CD4-positive, alpha-beta memory T cell (primary cell): Measurements from ENCODE around the gene EFCC1. TPM values are rescaled to one million over a fixed set of nuclear protein-coding genes. Genes with fewer than 3 reads are reported as not detected.

Experiments used
- CTCF ChIA-PET: fragments of 350-600 bp; sonication (Branson Sonifier 250); formaldehyde crosslinking; loops from one replicate; lab custom pipeline; 2021; ENCODE audit warnings: inconsistent platforms; ENCODE audit not compliant: partially characterized antibody; lab: Charles Lee
- POLR2A ChIA-PET: fragments of 350-600 bp; sonication (Branson Sonifier 250); formaldehyde crosslinking; loops from one replicate; lab custom pipeline; 2021; ENCODE audit not compliant: partially characterized antibody; lab: Charles Lee
- DNase-seq, 5 donors: peaks; one replicate each; pipeline versions ENCODE4 v3.0.0 to v3.0.0-alpha.2; 2020 to 2022; ENCODE audit warnings: mixed read lengths in 1 of 5
- H3K27ac ChIP-seq: one replicate; pipeline ENCODE4 v1.7.0; 2013; ENCODE audit warnings: low read depth, low read length
- H3K27me3 ChIP-seq: 2 replicates; pipeline ENCODE4 v1.7.0; 2013; ENCODE audit warnings: mild to moderate bottlenecking, low read length, moderate library complexity; ENCODE audit not compliant: insufficient read depth
- H3K36me3 ChIP-seq: 2 replicates; pipeline ENCODE4 v1.7.0; 2013; ENCODE audit warnings: mild to moderate bottlenecking, low read length, moderate library complexity; ENCODE audit not compliant: insufficient read depth
- H3K4me1 ChIP-seq: 2 replicates; pipeline ENCODE4 v1.7.0; 2013; ENCODE audit warnings: mild to moderate bottlenecking, low read length, moderate library complexity; ENCODE audit not compliant: insufficient read depth
- H3K4me3 ChIP-seq, 2 donors: one replicate each; pipeline ENCODE4 v1.7.0; 2013; ENCODE audit warnings: low read length in 2 of 2, mild to moderate bottlenecking in 1 of 2
- H3K9me3 ChIP-seq, 2 donors: one replicate each; pipeline ENCODE4 v1.7.0; 2013; ENCODE audit warnings: low read length in 2 of 2, control low read depth in 1 of 2; ENCODE audit not compliant: control insufficient read depth in 1 of 2
- H3K27ac Mint-ChIP-seq, 7 donors: one replicate each; pipeline ENCODE4 v1.8.0; 2020 to 2021; ENCODE audit warnings: mixed read lengths in 7 of 7, mild to moderate bottlenecking in 6 of 7, inconsistent platforms in 3 of 7, moderate library complexity in 3 of 7
- H3K27me3 Mint-ChIP-seq, 2 donors: one replicate each; pipeline ENCODE4 v1.8.0; 2020 to 2021; ENCODE audit warnings: mixed read lengths in 2 of 2
- H3K36me3 Mint-ChIP-seq, 2 donors: one replicate each; pipeline ENCODE4 v1.8.0; 2020 to 2021; ENCODE audit warnings: mixed read lengths in 2 of 2, inconsistent platforms in 1 of 2, mild to moderate bottlenecking in 1 of 2
- H3K4me1 Mint-ChIP-seq, 4 donors: one replicate each; pipeline ENCODE4 v1.8.0; 2020 to 2021; ENCODE audit warnings: mixed read lengths in 4 of 4, mild to moderate bottlenecking in 1 of 4
- H3K4me3 Mint-ChIP-seq, 8 donors: one replicate each; pipeline ENCODE4 v1.8.0; 2020 to 2021; ENCODE audit warnings: mixed read lengths in 8 of 8, mild to moderate bottlenecking in 7 of 8, moderate library complexity in 6 of 8, inconsistent platforms in 3 of 8
- H3K9me3 Mint-ChIP-seq, 8 donors: one replicate each; pipeline ENCODE4 v1.8.0; 2020 to 2021; ENCODE audit warnings: mixed read lengths in 8 of 8, mild to moderate bottlenecking in 5 of 8, inconsistent platforms in 3 of 8, moderate library complexity in 1 of 8
- intact Hi-C: fragments of 100-400 bp; cut with micrococcal nuclease; formaldehyde crosslinking; loops from one replicate; pipeline ENCODE4 v1.15.1; 2023
- polyA plus RNA-seq, 2 donors: library from polyadenylated mRNA; unstranded; fragments of 300-500 nt; fragmentation: Illumina TruSeq; gene quantifications; one replicate each; pipeline ENCODE4 v1.2.3, GENCODE V29; 2021
- total RNA-seq, 2 experiments: library from RNA; stranded (reverse); gene quantifications; one replicate each; pipeline ENCODE4 v1.2.3, GENCODE V29; 2021

Gene EFCC1, protein sequence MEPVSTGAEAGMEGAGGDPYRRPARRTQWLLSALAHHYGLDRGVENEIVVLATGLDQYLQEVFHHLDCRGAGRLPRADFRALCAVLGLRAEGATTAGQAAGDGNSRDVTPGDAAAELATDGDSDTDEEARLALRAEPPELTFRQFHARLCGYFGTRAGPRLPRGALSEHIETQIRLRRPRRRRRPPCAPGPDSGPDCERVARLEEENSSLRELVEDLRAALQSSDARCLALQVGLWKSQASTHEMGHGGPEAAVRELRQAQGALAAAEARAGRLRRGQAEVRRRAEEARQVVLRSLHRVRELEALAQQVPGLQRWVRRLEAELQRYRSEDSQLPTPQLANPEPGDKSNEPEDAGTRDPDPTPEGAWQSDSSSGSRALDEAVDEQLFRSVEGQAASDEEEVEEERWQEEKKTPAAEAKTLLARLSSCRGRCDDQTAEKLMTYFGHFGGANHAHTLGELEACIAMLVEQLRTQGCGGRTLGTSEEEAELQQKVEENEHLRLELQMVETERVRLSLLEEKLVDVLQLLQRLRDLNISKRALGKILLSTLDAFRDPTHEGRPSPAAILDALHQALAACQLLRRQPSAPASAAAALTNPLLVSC
- total RNA-seq (not detected), polyA plus RNA-seq (not detected)

DNA sequence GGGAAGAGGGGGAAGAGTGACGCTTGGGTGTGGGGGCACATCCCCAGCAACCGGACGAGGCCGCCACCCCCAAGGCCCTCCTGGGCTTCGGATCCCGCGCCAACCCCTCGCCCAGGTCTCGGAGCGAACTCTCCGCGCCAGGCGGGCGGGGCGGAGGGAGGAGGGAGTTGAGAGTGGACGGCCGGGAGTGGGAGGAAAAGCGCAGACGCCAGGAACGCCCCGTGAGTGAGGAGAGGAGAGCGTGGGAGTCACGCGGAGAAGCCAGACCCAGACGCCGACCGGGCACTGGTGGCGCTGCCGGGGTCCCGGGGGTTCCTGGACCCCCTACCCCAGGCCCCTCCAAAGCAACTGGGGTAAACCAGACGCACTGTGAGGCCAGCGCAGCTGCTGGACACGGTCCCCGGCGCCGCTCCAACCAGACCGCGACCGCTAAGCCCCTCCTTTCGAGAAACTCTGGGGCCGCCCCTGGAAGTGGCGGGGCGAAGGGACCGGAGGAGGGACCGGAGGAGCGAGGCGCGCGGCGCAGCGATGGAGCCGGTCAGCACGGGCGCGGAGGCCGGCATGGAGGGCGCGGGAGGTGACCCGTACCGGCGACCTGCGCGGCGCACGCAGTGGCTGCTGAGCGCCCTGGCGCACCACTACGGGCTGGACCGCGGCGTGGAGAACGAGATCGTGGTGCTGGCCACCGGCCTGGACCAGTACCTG lies at the start of gene EFCC1:
Gene EFCC1 (plus strand): TSS at position 204 of the 705 bp plus-strand sequence. CDS start 325 bp downstream, at position 529.
- Histone ChIP-seq H3K4me1 (peaks cover 36% of the 10 kb centered on the region), H3K9me3 (no peaks in the 10 kb centered on the region), H3K36me3 (no peaks in the 10 kb centered on the region), H3K27me3 (peaks cover 25% of the 10 kb centered on the region), H3K4me3 (no peak within 1 kb of the TSS), H3K27ac (no peak within 1 kb of the TSS)
- peaks cover 20 to 47% (median 31%) of the 10 kb centered on the region in 4 donors for H3K4me1 Mint-ChIP-seq
- peaks cover 0 to 2% (median 0%) of the 10 kb centered on the region in 8 donors for H3K9me3 Mint-ChIP-seq
- intact Hi-C loops: no loop called here
- peak within 1 kb of the TSS; percentile 46 to 73 (median 66) for H3K4me3 Mint-ChIP-seq
- H3K27ac Mint-ChIP-seq: peak within 1 kb of the TSS in 1 of 7 donors; percentile 27
- CTCF ChIA-PET: interaction anchor here (0.6 to 8.4 kb wide), 5 partner anchors 14 to 136 kb away, joined by 3 to 148 read pairs (median 24); no protein-coding TSS in a partner anchor
- no peak for DNase-seq
- POLR2A ChIA-PET: interaction anchor here (0.6 to 6.7 kb wide), 4 partner anchors 12 to 1410 kb away, joined by 3 to 110 read pairs (median 11); no protein-coding TSS in a partner anchor
- H3K27me3 Mint-ChIP-seq: peaks cover 22 to 27% of the 10 kb centered on the region in 2 donors
- H3K36me3 Mint-ChIP-seq: no peaks in the 10 kb centered on the region

DNA sequence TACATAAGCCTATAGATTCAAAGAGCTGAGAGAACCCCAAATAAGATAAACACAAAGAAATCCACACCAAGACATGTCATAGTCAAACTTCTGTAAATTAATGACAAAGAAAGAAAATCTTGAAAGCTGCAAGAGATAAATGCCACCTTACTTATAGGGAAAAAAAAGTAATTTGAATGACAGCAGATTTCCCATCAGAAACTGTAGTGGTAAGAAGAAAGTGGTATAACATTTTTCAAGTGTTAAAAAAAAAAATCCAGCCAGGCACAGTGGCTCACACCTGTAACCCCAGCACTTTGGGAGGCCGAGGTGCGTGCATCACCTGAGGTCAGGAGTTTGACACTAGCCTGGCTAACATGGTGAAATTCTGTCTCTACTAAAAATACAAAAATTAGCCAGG lies 44.7 kb upstream of the EFCC1 start:
- peaks cover 0 to 3% of the 10 kb centered on the region in 2 donors for H3K36me3 Mint-ChIP-seq
- peaks cover 1 to 4% of the 10 kb centered on the region in 2 donors for H3K27me3 Mint-ChIP-seq
- Histone ChIP-seq H3K4me1 (no peaks in the 10 kb centered on the region), H3K4me3 (no peak overlapping the region), H3K9me3 (no peaks in the 10 kb centered on the region), H3K36me3 (no peaks in the 10 kb centered on the region), H3K27ac (no peak overlapping the region), H3K27me3 (no peaks in the 10 kb centered on the region)
- H3K9me3 Mint-ChIP-seq: peaks cover 0 to 6% (median 3%) of the 10 kb centered on the region in 8 donors
- no peaks in the 10 kb centered on the region for H3K4me1 Mint-ChIP-seq
- ChIA-PET POLR2A (no interaction called here), CTCF (no interaction called here)
- intact Hi-C loops: no loop called here
- no peak overlapping the region for H3K4me3 Mint-ChIP-seq
- no peak overlapping the region for H3K27ac Mint-ChIP-seq
- DNase-seq: no peak

DNA sequence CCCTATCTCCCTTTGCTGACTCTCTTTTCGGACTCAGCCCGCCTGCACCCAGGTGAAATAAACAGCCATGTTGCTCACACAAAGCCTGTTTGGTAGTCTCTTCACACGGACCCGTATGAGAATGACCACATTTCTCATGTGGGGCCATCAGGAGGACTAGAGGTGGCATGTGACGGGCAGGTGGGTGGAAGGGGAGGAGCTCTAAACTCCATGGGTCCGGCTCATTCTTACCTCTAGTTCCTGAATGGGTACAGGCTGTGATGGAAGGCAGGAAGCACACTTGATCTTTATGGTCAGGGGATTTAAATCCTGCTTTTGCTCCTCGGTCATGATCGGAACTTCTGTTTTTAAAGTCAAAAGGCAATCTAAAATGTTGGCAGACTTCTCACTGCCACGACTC lies 35.8 kb upstream of the EFCC1 start:
- H3K4me3 ChIP-seq: no peak overlapping the region
- Mint-ChIP-seq H3K27me3 (peaks cover 0 to 5% of the 10 kb centered on the region in 2 donors), H3K27ac (no peak overlapping the region), H3K9me3 (no peaks in the 10 kb centered on the region), H3K4me3 (peak overlapping the region in 1 of 8 donors; percentile 12), H3K4me1 (peaks cover 1 to 5% (median 3%) of the 10 kb centered on the region in 4 donors), H3K36me3 (no peaks in the 10 kb centered on the region)
- no peaks in the 10 kb centered on the region for H3K4me1 ChIP-seq
- no peak overlapping the region for H3K27ac ChIP-seq
- no peaks in the 10 kb centered on the region for H3K9me3 ChIP-seq
- intact Hi-C loops: no loop called here
- no peaks in the 10 kb centered on the region for H3K27me3 ChIP-seq
- CTCF ChIA-PET: interaction anchor here (1.2 to 7.8 kb wide), 3 partner anchors 9 to 280 kb away, joined by 3 to 191 read pairs (median 4); no protein-coding TSS in a partner anchor
- no peak for DNase-seq
- H3K36me3 ChIP-seq: no peaks in the 10 kb centered on the region
- POLR2A ChIA-PET: no interaction called here

DNA sequence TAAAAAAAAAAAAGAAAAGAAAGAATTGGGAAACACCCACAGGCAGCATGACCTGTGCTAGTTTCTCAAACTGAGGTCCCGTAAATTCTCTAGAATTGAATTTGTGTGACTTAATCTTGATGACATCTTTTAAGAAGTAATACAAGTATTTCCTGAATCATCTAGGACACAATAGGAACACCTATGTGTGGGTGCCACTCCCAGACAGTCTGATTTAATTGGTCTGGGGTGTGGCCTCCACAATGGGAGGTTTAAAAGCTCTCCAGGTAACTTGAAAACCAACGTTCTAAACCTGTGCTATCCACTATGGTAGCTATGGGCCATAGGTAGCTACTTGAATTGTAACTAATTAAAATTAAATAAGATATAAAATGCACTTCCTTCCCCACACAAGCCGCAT lies 35.3 kb upstream of the EFCC1 start:
- no peak for DNase-seq
- H3K4me3 ChIP-seq: no peak overlapping the region
- CTCF ChIA-PET: interaction anchor here (1.2 to 7.8 kb wide), 4 partner anchors 9 to 281 kb away, joined by 3 to 191 read pairs (median 4); no protein-coding TSS in a partner anchor
- POLR2A ChIA-PET: no interaction called here
- no peak overlapping the region for H3K27ac Mint-ChIP-seq
- no peaks in the 10 kb centered on the region for H3K27me3 ChIP-seq
- peaks cover 0 to 4% of the 10 kb centered on the region in 2 donors for H3K27me3 Mint-ChIP-seq
- no peaks in the 10 kb centered on the region for H3K9me3 ChIP-seq
- H3K4me3 Mint-ChIP-seq: no peak overlapping the region
- no peaks in the 10 kb centered on the region for H3K36me3 Mint-ChIP-seq
- no peaks in the 10 kb centered on the region for H3K36me3 ChIP-seq
- no peaks in the 10 kb centered on the region for H3K9me3 Mint-ChIP-seq
- H3K27ac ChIP-seq: no peak overlapping the region
- no peaks in the 10 kb centered on the region for H3K4me1 ChIP-seq
- intact Hi-C loops: no loop called here
- H3K4me1 Mint-ChIP-seq: peaks cover 1 to 6% (median 3%) of the 10 kb centered on the region in 4 donors

DNA sequence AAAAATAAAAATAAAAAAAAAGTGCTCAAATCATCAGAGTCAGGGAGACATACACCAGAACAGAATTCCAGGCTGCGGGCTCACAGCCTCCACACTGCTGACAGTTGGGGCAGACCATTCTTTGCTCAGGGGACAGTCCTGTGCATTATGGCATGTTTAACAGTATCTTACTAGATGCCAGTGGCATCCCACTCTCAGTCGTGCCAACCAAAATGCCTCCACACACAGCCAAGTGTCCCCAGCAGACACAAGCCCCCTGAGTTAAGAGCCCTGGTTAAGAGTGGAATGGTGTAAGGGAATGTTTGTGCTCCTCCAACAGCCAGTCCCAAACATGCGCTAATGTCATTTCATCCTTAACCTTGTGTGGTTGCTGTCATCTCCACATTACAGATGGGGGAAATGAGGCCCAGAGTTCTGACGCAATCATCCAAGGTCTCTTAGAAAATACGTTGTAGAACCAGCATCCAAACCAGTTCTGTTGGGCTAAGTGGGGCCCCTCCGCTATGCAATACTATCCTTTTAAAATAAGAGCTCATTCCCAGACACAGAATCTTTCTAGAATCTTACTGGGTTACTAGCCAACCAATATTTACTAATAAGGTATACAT lies 33.3 kb upstream of the EFCC1 start:
- CTCF ChIA-PET: interaction anchor here (0.6 to 7.8 kb wide), 7 partner anchors 48 to 792 kb away, joined by 3 to 253 read pairs (median 4); partner anchors contain the start of gene COPG1
- no peaks in the 10 kb centered on the region for H3K36me3 ChIP-seq
- H3K36me3 Mint-ChIP-seq: no peaks in the 10 kb centered on the region
- no peaks in the 10 kb centered on the region for H3K4me1 ChIP-seq
- H3K27me3 Mint-ChIP-seq: peaks cover 0 to 2% of the 10 kb centered on the region in 2 donors
- H3K9me3 ChIP-seq: no peaks in the 10 kb centered on the region
- no peaks in the 10 kb centered on the region for H3K27me3 ChIP-seq
- H3K4me3 Mint-ChIP-seq: no peak overlapping the region
- H3K27ac Mint-ChIP-seq: no peak overlapping the region
- no peak overlapping the region for H3K4me3 ChIP-seq
- POLR2A ChIA-PET: no interaction called here
- no peaks in the 10 kb centered on the region for H3K9me3 Mint-ChIP-seq
- H3K27ac ChIP-seq: no peak overlapping the region
- intact Hi-C loops: no loop called here
- no peak for DNase-seq
- peaks cover 1 to 6% (median 3%) of the 10 kb centered on the region in 4 donors for H3K4me1 Mint-ChIP-seq

DNA sequence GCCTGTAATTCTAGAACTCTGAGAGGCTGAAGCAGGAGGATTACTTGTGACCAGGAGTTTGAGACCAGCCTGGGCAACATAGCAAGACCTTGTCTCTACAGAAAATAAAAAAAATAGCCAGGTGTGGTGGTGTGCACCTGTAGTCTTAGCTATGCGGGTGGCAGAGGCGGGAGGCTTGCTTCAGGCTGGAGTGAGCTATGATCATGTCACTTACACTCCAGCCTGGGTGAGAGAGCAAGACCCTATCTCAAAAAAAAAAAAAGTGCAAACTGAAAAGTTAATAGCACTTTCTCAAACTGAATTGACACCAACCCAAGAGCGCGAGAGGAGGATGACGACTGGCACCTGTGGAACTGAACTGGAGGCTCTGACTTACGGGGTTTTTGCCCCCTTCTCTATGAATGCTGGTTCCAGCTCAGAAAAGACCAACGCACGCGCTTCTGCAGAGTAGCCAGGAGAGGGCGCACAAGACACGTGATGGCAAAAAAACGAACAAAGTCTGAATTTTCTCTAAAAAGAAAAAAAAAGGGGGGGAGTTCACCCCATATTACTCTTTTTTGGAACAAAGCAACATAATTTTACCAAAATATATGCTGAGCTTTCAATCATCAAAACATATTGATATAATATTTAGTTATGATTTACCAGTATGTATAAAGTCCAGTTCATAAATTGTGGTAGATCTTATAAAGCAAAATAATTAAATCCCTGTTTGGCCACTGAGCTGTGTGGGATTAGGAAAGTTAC lies 30.9 kb upstream of the EFCC1 start:
- peak; percentile 58 to 70 (median 62) for DNase-seq
- H3K27ac Mint-ChIP-seq: peak overlapping the region in 1 of 7 donors; percentile 19
- POLR2A ChIA-PET: interaction anchor here (0.7 to 3.0 kb wide), 11 partner anchors 24 to 346 kb away, joined by 3 to 35 read pairs (median 6); partner anchors contain the start of genes CFAP92 and COPG1
- H3K27ac ChIP-seq: no peak overlapping the region
- no peaks in the 10 kb centered on the region for H3K4me1 ChIP-seq
- no peaks in the 10 kb centered on the region for H3K36me3 Mint-ChIP-seq
- no peaks in the 10 kb centered on the region for H3K9me3 Mint-ChIP-seq
- CTCF ChIA-PET: interaction anchor here (0.8 to 7.8 kb wide), 84 partner anchors 10 to 468 kb away, joined by 3 to 253 read pairs (median 5); partner anchors contain the start of genes ACAD9, CFAP92, COPG1 and GP9
- H3K4me1 Mint-ChIP-seq: peaks cover 2 to 6% (median 3%) of the 10 kb centered on the region in 4 donors
- no peaks in the 10 kb centered on the region for H3K36me3 ChIP-seq
- intact Hi-C loops: loop anchor here (1.0 to 10.0 kb wide), 7 partner anchors 46 to 455 kb away; partner anchors contain the start of gene EFCAB12
- no peak overlapping the region for H3K4me3 Mint-ChIP-seq
- no peaks in the 10 kb centered on the region for H3K9me3 ChIP-seq
- H3K27me3 Mint-ChIP-seq: peaks cover 0 to 2% of the 10 kb centered on the region in 2 donors
- no peak overlapping the region for H3K4me3 ChIP-seq
- H3K27me3 ChIP-seq: no peaks in the 10 kb centered on the region
